Sigmoid colon (tissue), 4 donors: ENCODE data around the gene VAMP8.

Experiments
- POLR2A ChIP-seq, 2 donors: fragments of 450-650 bp; IDR thresholded peaks; one replicate each; pipeline ENCODE4 v1.6.1; 2016; ENCODE audit warnings: antibody characterized with exemption in 2 of 2, mild to moderate bottlenecking in 2 of 2, moderate library complexity in 2 of 2
- POLR2AphosphoS5 ChIP-seq, 4 donors: sonication (generic); formaldehyde crosslinking; IDR thresholded peaks; one replicate each; pipeline ENCODE4 v1.6.1; 2017; ENCODE audit warnings: antibody characterized with exemption in 4 of 4

- TF ChIP-seq POLR2A (IDR thresholded peaks at IDR 0.05) (no peak), POLR2AphosphoS5 (IDR thresholded peaks at IDR 0.05) (no peak)
These were observed 46.6 kb downstream of the VAMP8 start for GRCh38 chr2:85623991-85624390.
